B cell (primary cell): Measurements from ENCODE around the gene OXSM. TPM values are rescaled to one million over a fixed set of nuclear protein-coding genes. Genes with fewer than 3 reads are reported as not detected.

ENCODE experiments used
- ATAC-seq: fragments of 200-7000 bp; cut with Tn5 transposase; one replicate; pipeline ENCODE4 v1.10.0; 2021; ENCODE audit warnings: low read depth, mild to moderate bottlenecking, moderate number of reproducible peaks, moderate library complexity
- CTCF ChIA-PET: fragments of 350-600 bp; sonication (Branson Sonifier 250); formaldehyde crosslinking; loops from one replicate; lab custom pipeline; 2021; ENCODE audit warnings: antibody characterized with exemption, inconsistent platforms; lab: Charles Lee
- POLR2A ChIA-PET: fragments of 350-600 bp; sonication (Branson Sonifier 250); formaldehyde crosslinking; loops from one replicate; lab custom pipeline; 2021; ENCODE audit warnings: antibody characterized with exemption; lab: Charles Lee
- DNase-seq: peaks from one replicate; pipeline ENCODE4 v3.0.0; 2013
- H2AFZ ChIP-seq: 2 replicates; pipeline ENCODE4 v1.6.1; 2012; ENCODE audit warnings: mild to moderate bottlenecking, low read depth, low read length; ENCODE audit not compliant: insufficient read depth, poor library complexity, severe bottlenecking
- H3K27ac ChIP-seq, 2 donors: 1 replicate in 1 of 2; 2 replicates in 1 of 2; pipeline ENCODE4 v1.5.1; 2012 to 2013; ENCODE audit warnings: low read length in 2 of 2, mild to moderate bottlenecking in 2 of 2, moderate library complexity in 1 of 2
- H3K27me3 ChIP-seq, 4 experiments: fragments of 200-600 bp in 1 of 4; sonication (generic) in 1 of 4; replicated peaks in 1 of 4; 1 replicate in 2 of 4; 2 replicates in 2 of 4; pipeline versions ENCODE4 v1.6.1 to v1.7.0; 2013 to 2016; ENCODE audit warnings: low read length in 3 of 4, mild to moderate bottlenecking in 2 of 4, mixed read lengths in 1 of 4, moderate library complexity in 1 of 4; ENCODE audit not compliant: insufficient read depth in 4 of 4, control insufficient read depth in 3 of 4; ENCODE audit errors: control extremely low read depth in 1 of 4
- H3K36me3 ChIP-seq, 2 experiments: replicated peaks in 1 of 2; 1 replicate in 1 of 2; 2 replicates in 1 of 2; pipeline versions ENCODE4 v1.6.1 to v1.7.1; 2013; ENCODE audit warnings: low read length in 1 of 2; ENCODE audit not compliant: insufficient read depth in 2 of 2, control insufficient read depth in 1 of 2; ENCODE audit errors: control extremely low read depth in 1 of 2, extremely low read depth in 1 of 2
- H3K4me1 ChIP-seq, 2 donors: fragments of 200-600 bp in 1 of 2; sonication (generic) in 1 of 2; 1 replicate in 1 of 2; 2 replicates in 1 of 2; pipeline versions ENCODE4 v1.5.1 to v1.6.1; 2013 to 2017; ENCODE audit warnings: low read length in 2 of 2; ENCODE audit not compliant: control insufficient read depth in 2 of 2, insufficient read depth in 2 of 2
- H3K4me2 ChIP-seq: replicated peaks from 2 replicates; pipeline ENCODE3; 2012; ENCODE audit warnings: mild to moderate bottlenecking, low read depth, low read length; ENCODE audit not compliant: poor library complexity, severe bottlenecking
- H3K4me3 ChIP-seq, 5 experiments: fragments of 200-600 bp in 1 of 5; sonication (generic) in 1 of 5; 1 replicate in 3 of 5; 2 replicates in 2 of 5; pipeline versions ENCODE4 v1.5.1 to v1.7.0; 2011 to 2016; ENCODE audit warnings: low read length in 4 of 5, mild to moderate bottlenecking in 4 of 5, low read depth in 2 of 5, control low read depth in 1 of 5, moderate library complexity in 1 of 5; ENCODE audit not compliant: insufficient read depth in 1 of 5; ENCODE audit errors: control extremely low read depth in 1 of 5, extremely low read depth in 1 of 5
- H3K79me2 ChIP-seq: fragments of 200-600 bp; sonication (generic); one replicate; pipeline ENCODE4 v1.6.0; 2016; ENCODE audit warnings: low read length; ENCODE audit not compliant: control insufficient read depth, insufficient read depth
- H3K9ac ChIP-seq: fragments of 200-600 bp; sonication (generic); 2 replicates; pipeline ENCODE4 v1.6.1; 2017; ENCODE audit warnings: mild to moderate bottlenecking, low read length, moderate library complexity
- H3K9me3 ChIP-seq, 3 donors: one replicate each; pipeline versions ENCODE4 v1.6.1 to v1.7.1; 2013; ENCODE audit warnings: low read length in 2 of 3; ENCODE audit not compliant: control insufficient read depth in 2 of 3, insufficient read depth in 1 of 3; ENCODE audit errors: control extremely low read depth in 1 of 3
- H4K20me1 ChIP-seq: 2 replicates; pipeline ENCODE4 v1.6.0; 2012; ENCODE audit warnings: mild to moderate bottlenecking, low read length; ENCODE audit not compliant: insufficient read depth, control insufficient read depth, poor library complexity, severe bottlenecking
- H3K27ac Mint-ChIP-seq: one replicate; pipeline ENCODE4 v1.8.0; 2021; ENCODE audit warnings: mixed read lengths
- H3K27me3 Mint-ChIP-seq: one replicate; pipeline ENCODE4 v1.8.0; 2021; ENCODE audit warnings: mixed read lengths
- H3K4me1 Mint-ChIP-seq: one replicate; pipeline ENCODE4 v1.8.0; 2021; ENCODE audit warnings: mixed read lengths
- H3K4me3 Mint-ChIP-seq: one replicate; pipeline ENCODE4 v1.8.0; 2021; ENCODE audit warnings: mixed read lengths
- H3K9me3 Mint-ChIP-seq: one replicate; pipeline ENCODE4 v1.8.0; 2022; ENCODE audit warnings: mixed read lengths; ENCODE audit not compliant: insufficient read depth
- CTCF ChIP-seq: fragments of 200-600 bp; IDR thresholded peaks from one replicate; pipeline ENCODE4 v1.8.0; 2022; ENCODE audit warnings: antibody characterized with exemption, mild to moderate bottlenecking
- EZH2 ChIP-seq: IDR thresholded peaks from 2 replicates; pipeline ENCODE4 v1.6.1; 2012; ENCODE audit warnings: borderline replicate concordance, low read depth, mild to moderate bottlenecking, moderate library complexity, low read length; ENCODE audit not compliant: insufficient read depth, poor library complexity, severe bottlenecking
- WGBS: methylation state at CpG from one replicate; pipeline ENCODE4 v1.1.5; 2013; ENCODE audit warnings: missing lambda C conversion rate; ENCODE audit not compliant: insufficient coverage; 5-methylcytosine and 5-hydroxymethylcytosine counted together
- intact Hi-C: fragments of 100-400 bp; cut with micrococcal nuclease; formaldehyde crosslinking; loops from one replicate; pipeline ENCODE4 v1.10.0; 2022
- polyA plus RNA-seq: library from polyadenylated mRNA; depleted of rRNA; stranded (reverse); fragments of >200 nt; gene quantifications from 2 replicates; pipeline ENCODE4 v1.2.3, GENCODE V29; 2012
- total RNA-seq, 2 donors: library from RNA; stranded (reverse); fragments of 120-200 nt in 1 of 2; gene quantifications; 1 replicate in 1 of 2; 2 replicates in 1 of 2; pipeline versions ENCODE4 v1.2.3 to v1.2.4, GENCODE V29; 2013 to 2022

The OXSM gene
- total and polyA plus RNA-seq, 2 donors (not counting 1 experiment from before 2014, with no cell fraction given): 13.7 to 18.7 TPM

- Histone ChIP-seq H3K27me3 (no peaks in the 10 kb centered on the region), H3K27ac (peak overlapping the region; percentile 94 to 97), H3K36me3 (peaks cover 8 to 28% of the 10 kb centered on the region in 2 experiments), H2AFZ (no peak overlapping the region), H3K9me3 (no peaks in the 10 kb centered on the region), H3K4me3 (no peak overlapping the region), H3K79me2 (peaks cover 71% of the 10 kb centered on the region), H3K4me2 (peak overlapping the region; percentile 76), H4K20me1 (peaks cover 46% of the 10 kb centered on the region), H3K4me1 (peaks cover 27 to 32% of the 10 kb centered on the region in 2 donors), H3K9ac (no peak overlapping the region)
- no peaks in the 10 kb centered on the region for H3K9me3 Mint-ChIP-seq
- intact Hi-C loops: loop anchor here (1.0 to 10.0 kb wide), 7 partner anchors 10 to 1826 kb away; partner anchors contain the start of genes OXSM and SLC4A7
- POLR2A ChIA-PET: no interaction called here
- peaks cover 47% of the 10 kb centered on the region for H3K4me1 Mint-ChIP-seq
- CTCF ChIA-PET: interaction anchor here (0.9 kb wide), 1 partner anchor 133 kb away, joined by 3 read pairs; no protein-coding TSS in a partner anchor
- DNase-seq (no peak), ATAC-seq (no peak)
- peak overlapping the region; percentile 92 for H3K4me3 Mint-ChIP-seq
- TF ChIP-seq EZH2 (no peak), CTCF (no peak)
- 86% methylated on average over 2 of the region's 6 CpGs for WGBS
- H3K27ac Mint-ChIP-seq: peak overlapping the region; percentile 98
- H3K27me3 Mint-ChIP-seq: no peaks in the 10 kb centered on the region
Observed at GRCh38 chr3:25780618-25781017, 9.3 kb upstream of the OXSM start.

GRCh38 chr3:25781145-25781757 is 8.6 kb upstream of the OXSM start:
- H3K36me3 ChIP-seq: peaks cover 6 to 21% of the 10 kb centered on the region in 2 experiments
- H3K4me3 ChIP-seq: peak overlapping the region in 3 of 5 experiments; percentile 5 to 83 (median 12)
- no peaks in the 10 kb centered on the region for H3K27me3 ChIP-seq
- H3K79me2 ChIP-seq: peaks cover 65% of the 10 kb centered on the region
- no peak for ATAC-seq
- ChIA-PET CTCF (no interaction called here), POLR2A (interaction anchor here (1.0 kb wide), 2 partner anchors 11 to 13 kb away, joined by 3 read pairs; no protein-coding TSS in a partner anchor)
- intact Hi-C loops: loop anchor here (1.0 to 10.0 kb wide), 7 partner anchors 9 to 1826 kb away; partner anchors contain the start of genes OXSM and SLC4A7
- H3K9me3 Mint-ChIP-seq: no peaks in the 10 kb centered on the region
- H3K4me1 Mint-ChIP-seq: peaks cover 47% of the 10 kb centered on the region
- peak overlapping the region; percentile 98 for H3K27ac Mint-ChIP-seq
- no peaks in the 10 kb centered on the region for H3K27me3 Mint-ChIP-seq
- peak overlapping the region; percentile 0 for H2AFZ ChIP-seq
- H3K9me3 ChIP-seq: no peaks in the 10 kb centered on the region
- H3K4me2 ChIP-seq: peak overlapping the region; percentile 76
- peaks cover 46% of the 10 kb centered on the region for H4K20me1 ChIP-seq
- WGBS: 80% methylated on average over 1 of the region's 11 CpGs
- H3K27ac ChIP-seq: peak overlapping the region; percentile 94 to 97
- peak overlapping the region; percentile 79 for H3K9ac ChIP-seq
- no peak for DNase-seq
- peak overlapping the region; percentile 92 for H3K4me3 Mint-ChIP-seq
- H3K4me1 ChIP-seq: peaks cover 27 to 32% of the 10 kb centered on the region in 2 donors
- TF ChIP-seq CTCF: no peak
